Epithelial cell of proximal tubule (primary cell): Measurements from ENCODE around the gene CACNA1H. TPM values are rescaled to one million over a fixed set of nuclear protein-coding genes. Genes with fewer than 3 reads are reported as not detected.

Experiments used
- DNase-seq: peaks from one replicate; pipeline ENCODE4 v3.0.0-alpha.2; 2011; ENCODE audit warnings: low read depth
- H3K4me3 ChIP-seq: 2 replicates; pipeline ENCODE4 v1.5.1; 2011; ENCODE audit warnings: low read depth, mild to moderate bottlenecking, low read length
- CTCF ChIP-seq: conservative IDR thresholded peaks from 2 replicates; pipeline ENCODE4 v1.5.1; 2012; ENCODE audit warnings: low read depth, mild to moderate bottlenecking, low read length
- total RNA-seq: library from RNA; depleted of rRNA; stranded (reverse); fragments of >200 nt; gene quantifications from 2 replicates; pipeline ENCODE4 v1.2.3, GENCODE V29; 2015

Gene CACNA1H
- total RNA-seq, 1 donor from 2014 or later = 0.29 TPM

DNA sequence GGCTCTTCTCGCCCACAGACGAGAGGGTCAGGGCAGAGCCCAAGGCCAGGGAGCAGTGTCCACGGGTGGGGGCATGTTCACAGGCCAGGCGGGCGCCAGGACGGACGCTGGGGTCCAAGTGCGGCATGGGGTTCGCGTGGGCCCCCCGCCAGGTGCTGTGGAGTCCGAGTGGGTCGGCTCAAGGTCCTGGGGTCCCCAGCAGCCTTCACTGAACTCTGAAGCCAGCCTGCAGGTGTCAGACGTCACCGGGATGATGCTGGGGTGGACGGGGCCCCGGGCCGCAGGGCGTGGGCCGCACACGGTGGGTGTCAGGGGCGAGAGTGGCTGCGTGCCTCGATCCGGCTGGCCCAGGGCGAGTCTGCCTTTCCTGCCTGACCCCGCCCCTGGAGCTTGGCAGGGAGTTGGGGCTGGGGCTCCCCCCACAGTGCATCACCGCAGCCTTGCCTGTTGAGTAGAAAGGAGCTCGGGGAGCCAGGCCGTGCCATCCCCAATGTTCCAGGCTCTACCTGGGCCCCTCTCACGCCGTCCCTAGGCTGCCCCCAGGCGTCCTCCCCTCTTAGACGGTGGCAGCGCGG lies 19.0 kb downstream of the CACNA1H start:
- no peak overlapping the region for H3K4me3 ChIP-seq
- no peak for TF ChIP-seq CTCF
- no peak for DNase-seq

DNA sequence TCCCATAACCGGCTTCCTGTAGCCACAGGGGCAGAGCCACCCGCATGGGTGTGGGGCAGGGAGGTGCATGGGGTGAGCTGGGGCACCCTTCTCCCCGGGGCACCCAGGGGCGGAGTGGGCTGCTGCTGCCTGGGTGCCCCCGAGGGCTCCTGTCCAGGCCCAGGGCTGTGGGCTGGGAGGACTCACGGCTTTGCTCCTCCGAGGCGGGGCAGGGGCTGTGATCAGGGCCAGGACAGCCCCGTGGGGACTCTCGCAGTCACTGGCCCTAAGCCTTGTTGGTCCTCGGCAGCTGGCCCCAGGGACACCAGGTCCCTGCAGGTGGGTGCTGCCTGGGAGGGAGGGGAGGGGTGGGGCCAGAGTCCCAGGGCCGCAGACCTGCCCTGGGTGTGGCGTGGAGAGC lies 19.7 kb downstream of the CACNA1H start:
- no peak for TF ChIP-seq CTCF

GRCh38 chr16:1173788-1174451 lies 21.0 kb downstream of the CACNA1H start:
- no peak for TF ChIP-seq CTCF
- no peak for DNase-seq
- H3K4me3 ChIP-seq = no peak overlapping the region

More for the DNA sequence above, 19.7 kb downstream of the CACNA1H start:
- DNase-seq = no peak
- H3K4me3 ChIP-seq = no peak overlapping the region

DNA sequence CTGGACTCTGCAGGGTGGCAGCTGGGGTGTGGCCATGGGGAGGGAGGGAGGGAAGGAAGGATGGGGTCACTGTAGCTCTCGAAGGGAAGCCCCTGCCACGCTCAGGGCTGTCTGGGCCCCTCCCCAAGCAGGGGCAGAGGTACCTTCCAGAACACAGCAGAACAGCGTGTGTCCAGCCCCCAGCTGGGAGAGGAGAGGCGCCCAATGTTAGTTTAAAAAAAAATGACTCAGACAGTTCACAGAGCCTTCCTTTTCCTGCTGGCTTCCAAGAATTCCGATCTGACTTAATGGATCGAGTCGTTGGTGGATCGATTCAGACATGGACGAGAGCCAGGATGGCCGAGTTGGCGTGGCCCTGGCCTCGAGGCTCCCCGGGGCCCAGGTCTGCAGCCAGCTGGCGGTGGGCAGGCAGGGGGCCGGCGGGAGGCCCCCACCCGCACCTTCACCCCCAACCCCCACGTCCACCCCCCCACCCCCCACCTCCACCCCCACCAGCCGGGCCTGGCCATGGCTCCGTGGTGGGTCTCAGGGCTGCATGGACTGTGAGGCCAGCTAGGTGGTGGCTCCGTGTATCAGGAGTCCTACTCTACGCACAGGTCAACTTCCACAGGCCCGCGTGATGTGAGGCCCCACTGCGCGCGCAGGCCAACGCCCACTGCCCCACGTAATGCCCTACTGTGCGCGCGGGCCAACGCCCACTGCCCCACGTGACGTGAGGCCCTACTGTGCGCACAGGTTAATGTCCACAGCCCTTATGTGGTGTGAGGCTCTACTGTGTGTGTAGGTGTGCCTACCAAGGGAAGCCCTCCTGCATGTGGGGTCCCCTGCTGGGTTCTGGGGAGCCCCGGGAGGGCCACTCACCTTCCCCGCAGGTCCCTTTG lies 21.8 kb downstream of the CACNA1H start:
- no peak for DNase-seq
- H3K4me3 ChIP-seq = no peak overlapping the region
- TF ChIP-seq CTCF = no peak

GRCh38 chr16:1175566-1176279 lies 22.8 kb downstream of the CACNA1H start:
- no peak for TF ChIP-seq CTCF
- DNase-seq = no peak
- H3K4me3 ChIP-seq = no peak overlapping the region

GRCh38 chr16:1176280-1176897 lies 23.5 kb downstream of the CACNA1H start:
- TF ChIP-seq CTCF = no peak
- DNase-seq = no peak
- no peak overlapping the region for H3K4me3 ChIP-seq
